Testis (tissue), 2 donors: ENCODE measurements around the gene MCM10.

Experiments
- CTCF ChIP-seq, 3 experiments: fragments of 450-650 bp in 2 of 3; fragments of 200-600 bp in 1 of 3; sonication (generic) in 1 of 3; IDR thresholded peaks; one replicate each; pipeline ENCODE4 v1.5.1; 2016 to 2019; ENCODE audit warnings: antibody characterized with exemption in 3 of 3, mild to moderate bottlenecking in 2 of 3, moderate library complexity in 1 of 3
- POLR2A ChIP-seq: fragments of 450-650 bp; IDR thresholded peaks from one replicate; pipeline ENCODE4 v1.6.1; 2017; ENCODE audit warnings: antibody characterized with exemption, mild to moderate bottlenecking, moderate library complexity

GRCh38 chr10:13139676-13140075, 21.7 kb upstream of the MCM10 start:
- no peak for TF ChIP-seq CTCF (IDR thresholded peaks at IDR 0.05)
- no peak for TF ChIP-seq POLR2A
